PC-3 (cell line): ENCODE results near the gene CRYGA. TPM values are rescaled to one million over a fixed set of nuclear protein-coding genes. Genes with fewer than 3 reads are reported as not detected.

Source experiments
- ATAC-seq: fragments of 200-7000 bp; cut with Tn5 transposase; 2 replicates; pipeline ENCODE4 v1.9.1; 2020; ENCODE audit warnings: mild to moderate bottlenecking, moderate library complexity
- BruUV-seq: library from RNA; stranded (reverse); fragments of 400-500 nt; replicated peaks from 2 replicates; lab custom pipeline; 2021; lab: Mats Ljungman, UMichigan
- CTCF ChIA-PET: fragments of 300-600 bp; sonication (Branson Sonifier 250); formaldehyde crosslinking; loops from one replicate; lab custom pipeline; 2022; ENCODE audit warnings: antibody characterized with exemption; lab: Charles Lee
- POLR2A ChIA-PET: fragments of 300-600 bp; sonication (Branson Sonifier 250); formaldehyde crosslinking; loops from one replicate; lab custom pipeline; 2022; ENCODE audit warnings: antibody characterized with exemption; ENCODE audit not compliant: unreplicated experiment; lab: Charles Lee
- DNase-seq: peaks from one replicate; pipeline ENCODE4 v3.0.0-alpha.2; 2015
- H2AFZ ChIP-seq: fragments of 300-600 bp; sonication (generic); 2 replicates; pipeline ENCODE4 v1.6.0; 2016; ENCODE audit warnings: antibody characterized with exemption, low read length
- H3F3A ChIP-seq: fragments of 300-600 bp; sonication (generic); one replicate; pipeline ENCODE4 v1.6.0; 2017; ENCODE audit warnings: antibody characterized with exemption, low read length, control low read depth, mild to moderate bottlenecking; ENCODE audit not compliant: unreplicated experiment
- H3K27ac ChIP-seq: fragments of 300-600 bp; sonication (generic); 2 replicates; pipeline ENCODE4 v1.5.1; 2016; ENCODE audit warnings: mild to moderate bottlenecking, low read length
- H3K27me3 ChIP-seq: fragments of 300-600 bp; sonication (generic); 2 replicates; pipeline ENCODE4 v1.6.1; 2016; ENCODE audit warnings: low read length, mixed read lengths
- H3K36me3 ChIP-seq: fragments of 300-600 bp; sonication (generic); 2 replicates; pipeline ENCODE4 v1.6.1; 2016; ENCODE audit warnings: low read depth, mixed run types, low read length, mixed read lengths
- H3K4me1 ChIP-seq: fragments of 300-600 bp; sonication (generic); 2 replicates; pipeline ENCODE4 v1.5.1; 2016; ENCODE audit warnings: low read length; ENCODE audit not compliant: insufficient read depth
- H3K4me2 ChIP-seq: fragments of 300-600 bp; sonication (generic); 2 replicates; pipeline ENCODE4 v1.6.0; 2016; ENCODE audit warnings: low read length
- H3K4me3 ChIP-seq: fragments of 300-600 bp; sonication (generic); 2 replicates; pipeline ENCODE4 v1.5.1; 2016; ENCODE audit warnings: mild to moderate bottlenecking, low read length, mixed read lengths
- H3K79me2 ChIP-seq: fragments of 300-600 bp; sonication (generic); 2 replicates; pipeline ENCODE4 v1.6.1; 2017; ENCODE audit warnings: low read length, mixed read lengths
- H3K9ac ChIP-seq: fragments of 300-600 bp; sonication (generic); 2 replicates; pipeline ENCODE4 v1.6.0; 2016; ENCODE audit warnings: mild to moderate bottlenecking, low read length
- H3K9me2 ChIP-seq: fragments of 300-600 bp; sonication (generic); replicated peaks from 2 replicates; pipeline ENCODE4 v1.6.1; 2016; ENCODE audit warnings: mixed run types, low read length, mixed read lengths
- H3K9me3 ChIP-seq: fragments of 300-600 bp; sonication (generic); 2 replicates; pipeline ENCODE4 v1.6.1; 2016; ENCODE audit warnings: low read length, mixed read lengths
- H4K20me1 ChIP-seq: fragments of 300-600 bp; sonication (generic); 2 replicates; pipeline ENCODE4 v1.6.1; 2016; ENCODE audit warnings: low read length, mixed read lengths
- CTCF ChIP-seq: fragments of 300-600 bp; sonication (generic); conservative IDR thresholded peaks from 2 replicates; pipeline ENCODE4 v1.5.1; 2017; ENCODE audit warnings: antibody characterized with exemption, low read depth, mild to moderate bottlenecking, low read length
- EZH2 ChIP-seq: fragments of 300-600 bp; sonication (generic); IDR thresholded peaks from one replicate; pipeline ENCODE4 v1.6.1; 2017; ENCODE audit warnings: antibody characterized with exemption, mild to moderate bottlenecking, low read length; ENCODE audit not compliant: unreplicated experiment
- EZH2phosphoT487 ChIP-seq: fragments of 300-600 bp; sonication (generic); IDR thresholded peaks from 2 replicates; pipeline ENCODE4 v1.6.1; 2018; ENCODE audit warnings: mild to moderate bottlenecking, antibody characterized with exemption, low read length, borderline replicate concordance
- intact Hi-C: fragments of 100-400 bp; cut with micrococcal nuclease; formaldehyde crosslinking; loops from 2 replicates; pipeline ENCODE4 v1.9.0; 2023
- total RNA-seq: library from RNA; depleted of rRNA; stranded (reverse); fragments of >200 nt; gene quantifications from 2 replicates; pipeline ENCODE4 v1.2.3, GENCODE V29; 2014

Gene CRYGA
- total RNA-seq, 1 experiment from 2014 or later = not detected

GRCh38 chr2:208186465-208186864 is 23.1 kb upstream of the CRYGA start:
- no peak overlapping the region for H3K27ac ChIP-seq
- no peaks in the 10 kb centered on the region for H3K36me3 ChIP-seq
- intact Hi-C loops = no loop called here
- no peaks in the 10 kb centered on the region for H3K9me3 ChIP-seq
- BruUV-seq = no TSS peak
- no peaks in the 10 kb centered on the region for H3F3A ChIP-seq
- ChIA-PET CTCF (no interaction called here), POLR2A (no interaction called here)
- H3K27me3 ChIP-seq = 0 out of 2 replicates have a peak, but pooled peaks cover 9% of the 10 kb centered on the region
- H3K9ac ChIP-seq = no peak overlapping the region
- no peaks in the 10 kb centered on the region; the same call in 1 of the 2 replicates for H3K4me1 ChIP-seq
- no peaks in the 10 kb centered on the region for H3K79me2 ChIP-seq
- H3K4me2 ChIP-seq = no peak overlapping the region
- no peaks in the 10 kb centered on the region for H4K20me1 ChIP-seq
- no peak for ATAC-seq
- no peak for DNase-seq
- H3K9me2 ChIP-seq = no peaks in the 10 kb centered on the region
- no peak overlapping the region for H2AFZ ChIP-seq
- H3K4me3 ChIP-seq = no peak overlapping the region
- TF ChIP-seq CTCF (no peak), EZH2 (no peak), EZH2phosphoT487 (no peak)

GRCh38 chr2:208183972-208184705 is 20.8 kb upstream of the CRYGA start:
- CTCF ChIA-PET = no interaction called here
- H3K9me2 ChIP-seq = no peaks in the 10 kb centered on the region
- peak; percentile 46 for ATAC-seq
- 0 out of 2 replicates have a peak, but pooled peaks cover 9% of the 10 kb centered on the region for H3K27me3 ChIP-seq
- TF ChIP-seq EZH2phosphoT487 (no peak), CTCF (no peak), EZH2 (no peak)
- H3K4me3 ChIP-seq = no peak overlapping the region; the same call in 1 of the 2 replicates
- H4K20me1 ChIP-seq = no peaks in the 10 kb centered on the region
- POLR2A ChIA-PET = no interaction called here
- intact Hi-C loops = no loop called here
- peak overlapping the region; percentile 30; the same call in 1 of the 2 replicates for H3K4me2 ChIP-seq
- no peak overlapping the region for H3K9ac ChIP-seq
- H3K36me3 ChIP-seq = no peaks in the 10 kb centered on the region
- peak overlapping the region; percentile 19; the same call in 1 of the 2 replicates for H2AFZ ChIP-seq
- no peaks in the 10 kb centered on the region for H3K9me3 ChIP-seq
- BruUV-seq = no TSS peak
- no peaks in the 10 kb centered on the region; the same call in 1 of the 2 replicates for H3K4me1 ChIP-seq
- DNase-seq = no peak
- no peaks in the 10 kb centered on the region for H3F3A ChIP-seq
- no peaks in the 10 kb centered on the region for H3K79me2 ChIP-seq
- no peak overlapping the region for H3K27ac ChIP-seq

DNA sequence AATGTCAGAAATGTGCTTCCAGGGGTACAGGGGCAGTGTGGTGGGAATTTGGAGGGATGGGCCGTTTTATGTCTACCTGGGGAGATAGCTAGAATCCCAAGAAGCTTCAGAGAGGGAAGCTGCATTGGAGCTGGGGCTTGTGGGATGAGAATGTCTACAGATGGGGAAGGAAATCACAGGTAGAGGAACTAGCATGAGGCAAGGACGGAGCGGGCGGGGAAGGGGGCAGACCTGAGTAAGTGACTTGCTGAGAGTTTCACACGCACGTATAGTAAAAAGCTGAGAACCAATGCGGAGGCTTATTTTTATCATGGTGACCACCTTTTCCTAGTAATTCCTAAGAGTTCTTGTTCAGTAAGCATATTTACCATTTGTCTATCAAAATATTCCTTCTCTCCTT is 20.1 kb upstream of the CRYGA start:
- CTCF ChIA-PET = no interaction called here
- BruUV-seq = no TSS peak
- ATAC-seq (no peak), DNase-seq (no peak)
- POLR2A ChIA-PET = no interaction called here
- H3K4me1 ChIP-seq = no peaks in the 10 kb centered on the region; the same call in 1 of the 2 replicates
- no peak overlapping the region for H3K4me2 ChIP-seq
- H3K9ac ChIP-seq = no peak overlapping the region
- no peaks in the 10 kb centered on the region for H4K20me1 ChIP-seq
- no peak overlapping the region for H3K27ac ChIP-seq
- 0 out of 2 replicates have a peak, but pooled peaks cover 9% of the 10 kb centered on the region for H3K27me3 ChIP-seq
- no peak overlapping the region for H3K4me3 ChIP-seq
- H2AFZ ChIP-seq = no peak overlapping the region
- H3F3A ChIP-seq = no peaks in the 10 kb centered on the region
- no peaks in the 10 kb centered on the region for H3K36me3 ChIP-seq
- no peak for TF ChIP-seq CTCF
- no peaks in the 10 kb centered on the region for H3K79me2 ChIP-seq
- H3K9me2 ChIP-seq = no peaks in the 10 kb centered on the region
- H3K9me3 ChIP-seq = no peaks in the 10 kb centered on the region
- intact Hi-C loops = no loop called here
